Naive B cell (primary cell): ENCODE data around the gene FLT3LG. TPM values are rescaled to one million over a fixed set of nuclear protein-coding genes. Genes with fewer than 3 reads are reported as not detected.

Experiments used
- ATAC-seq, 2 donors: fragments of 150-1000 bp; cut with Tn5 transposase; 2 replicates each; pipeline ENCODE4 v1.10.0; 2021; ENCODE audit warnings: low read depth in 2 of 2, mild to moderate bottlenecking in 2 of 2, moderate library complexity in 2 of 2
- DNase-seq: peaks from one replicate; pipeline ENCODE4 v3.0.0; 2022
- H3K27ac Mint-ChIP-seq, 6 donors: one replicate each; pipeline ENCODE4 v1.8.0; 2020 to 2022; ENCODE audit warnings: mild to moderate bottlenecking in 6 of 6, mixed read lengths in 6 of 6, moderate library complexity in 5 of 6, inconsistent platforms in 2 of 6
- H3K27me3 Mint-ChIP-seq, 3 donors: one replicate each; pipeline ENCODE4 v1.8.0; 2021 to 2022; ENCODE audit warnings: mixed read lengths in 3 of 3, mild to moderate bottlenecking in 1 of 3
- H3K36me3 Mint-ChIP-seq, 2 donors: one replicate each; pipeline ENCODE4 v1.8.0; 2020 to 2022; ENCODE audit warnings: mixed read lengths in 2 of 2, inconsistent platforms in 1 of 2, mild to moderate bottlenecking in 1 of 2
- H3K4me1 Mint-ChIP-seq, 3 donors: one replicate each; pipeline ENCODE4 v1.8.0; 2020 to 2022; ENCODE audit warnings: mixed read lengths in 3 of 3, inconsistent platforms in 1 of 3, mild to moderate bottlenecking in 1 of 3, moderate library complexity in 1 of 3
- H3K4me3 Mint-ChIP-seq, 8 donors: one replicate each; pipeline ENCODE4 v1.8.0; 2020 to 2022; ENCODE audit warnings: mild to moderate bottlenecking in 8 of 8, mixed read lengths in 8 of 8, moderate library complexity in 8 of 8, inconsistent platforms in 2 of 8
- H3K9me3 Mint-ChIP-seq, 7 donors: one replicate each; pipeline ENCODE4 v1.8.0; 2020 to 2022; ENCODE audit warnings: mixed read lengths in 7 of 7, mild to moderate bottlenecking in 5 of 7, inconsistent platforms in 2 of 7, moderate library complexity in 1 of 7
- polyA plus RNA-seq, 6 donors: library from polyadenylated mRNA; unstranded; fragments of 300-500 nt; fragmentation: Illumina TruSeq; gene quantifications; one replicate each; pipeline ENCODE4 v1.2.3, GENCODE V29; 2021; ENCODE audit warnings: low read depth in 6 of 6

The FLT3LG gene
- polyA plus RNA-seq, 6 donors from 2014 or later = 9.5 to 15.0 (median 11.4) TPM

DNA sequence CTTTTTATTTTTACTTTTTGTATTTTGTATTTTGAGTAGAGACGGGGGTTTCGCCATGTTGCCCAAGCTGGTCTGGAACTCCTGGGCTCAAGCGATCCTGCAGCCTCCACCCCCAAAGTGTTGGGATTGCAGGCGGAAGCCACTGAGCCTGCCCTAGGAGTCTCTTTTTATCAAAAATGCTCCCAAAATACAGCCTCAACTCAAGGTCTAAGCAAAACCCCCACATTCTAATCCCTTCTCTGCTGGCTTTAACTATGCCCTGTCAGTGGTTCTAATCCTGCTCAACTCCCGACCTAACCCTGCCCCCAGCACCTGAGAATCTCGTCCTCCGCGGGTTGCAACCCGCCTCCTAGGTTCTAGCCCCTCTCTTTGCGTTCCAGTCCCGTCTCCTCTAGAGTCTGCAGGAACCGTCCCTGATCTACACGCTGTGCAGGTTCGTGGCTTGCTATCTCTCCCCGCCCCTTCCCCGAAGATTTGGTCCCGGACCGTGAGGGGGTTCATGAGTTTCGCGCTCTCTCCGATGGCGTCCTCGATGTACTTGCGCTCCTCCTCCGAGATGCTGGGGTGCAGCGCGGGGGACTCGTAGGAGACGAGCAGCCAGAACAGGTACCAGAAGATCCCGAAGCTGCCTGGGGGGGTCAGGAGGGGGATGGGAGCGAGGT, 40.6 kb upstream of the FLT3LG start:
- peaks cover 70 to 96% (median 96%) of the 10 kb centered on the region in 3 donors for H3K27me3 Mint-ChIP-seq
- peak overlapping the region in 2 of 6 donors; percentile 8 to 78 for H3K27ac Mint-ChIP-seq
- H3K36me3 Mint-ChIP-seq = peaks cover 0 to 32% of the 10 kb centered on the region in 2 donors
- H3K4me1 Mint-ChIP-seq = peaks cover 47 to 58% (median 54%) of the 10 kb centered on the region in 3 donors
- peak overlapping the region in 6 of 8 donors; percentile 43 to 78 (median 57) for H3K4me3 Mint-ChIP-seq
- peaks cover 0 to 12% (median 0%) of the 10 kb centered on the region in 7 donors for H3K9me3 Mint-ChIP-seq
- DNase-seq (no peak), ATAC-seq (no peak)

DNA sequence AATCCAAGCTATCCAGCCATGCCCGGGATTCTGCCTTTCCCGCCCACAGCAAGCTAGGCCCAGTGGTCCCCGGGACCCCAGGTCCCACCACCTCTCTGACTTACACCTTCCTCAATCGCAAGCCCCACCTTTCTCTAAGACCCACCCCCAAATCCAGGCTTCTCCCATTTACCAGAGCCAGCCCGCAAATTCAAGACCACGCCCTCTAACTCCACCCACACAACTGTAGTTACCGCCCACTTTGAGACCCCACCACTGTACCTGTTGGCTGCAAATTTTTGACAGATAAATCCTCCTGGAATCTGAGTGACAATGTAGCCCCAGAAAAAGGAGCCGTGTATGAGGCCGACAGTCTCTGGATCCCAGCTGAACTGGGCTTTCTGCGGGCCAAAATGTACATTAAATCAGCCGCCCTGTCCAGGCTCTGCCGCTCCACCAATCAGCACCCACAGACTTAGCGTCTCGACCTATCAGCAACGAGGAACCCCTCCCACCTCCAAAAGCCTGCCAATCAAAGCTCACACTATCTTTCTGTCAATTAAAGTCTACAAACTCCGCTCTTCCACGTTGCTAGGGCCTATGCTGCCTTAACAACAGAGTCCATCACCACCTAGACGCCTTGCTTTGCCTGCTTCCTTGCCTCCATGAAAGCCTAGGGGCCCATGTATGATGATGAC, 39.0 kb upstream of the FLT3LG start:
- Mint-ChIP-seq H3K27me3 (peaks cover 74 to 96% (median 96%) of the 10 kb centered on the region in 3 donors), H3K27ac (peak overlapping the region in 3 of 6 donors; percentile 33 to 44 (median 40)), H3K4me3 (peak overlapping the region in 2 of 8 donors; percentile 14 to 83), H3K36me3 (peaks cover 0 to 32% of the 10 kb centered on the region in 2 donors), H3K9me3 (peaks cover 0 to 12% (median 0%) of the 10 kb centered on the region in 7 donors), H3K4me1 (peaks cover 43 to 47% (median 47%) of the 10 kb centered on the region in 3 donors)
- ATAC-seq (no peak), DNase-seq (no peak)

DNA sequence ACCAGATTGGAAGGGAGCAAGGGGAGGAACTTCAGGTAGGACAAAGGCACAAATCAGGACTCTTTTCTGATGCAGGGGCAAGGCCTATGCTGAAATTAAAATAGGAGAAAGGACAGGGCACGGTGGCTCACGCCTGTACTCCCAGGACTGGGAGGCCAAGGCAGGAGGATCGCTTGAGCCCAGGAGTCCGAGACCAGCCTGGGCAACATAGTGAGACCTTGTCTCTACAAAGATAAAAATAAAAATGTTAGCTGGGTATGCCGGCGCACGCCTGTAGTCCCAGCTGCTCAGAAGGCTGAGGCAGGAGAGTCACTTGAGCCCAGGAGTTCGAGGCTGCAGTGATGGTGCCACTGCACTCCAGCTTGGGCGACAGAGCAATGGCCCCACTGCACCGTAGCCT, 38.3 kb upstream of the FLT3LG start:
- peaks cover 75 to 96% (median 96%) of the 10 kb centered on the region in 3 donors for H3K27me3 Mint-ChIP-seq
- H3K27ac Mint-ChIP-seq = peak overlapping the region in 1 of 6 donors; percentile 44
- DNase-seq (no peak), ATAC-seq (no peak)
- peak overlapping the region in 4 of 8 donors; percentile 14 to 39 (median 33) for H3K4me3 Mint-ChIP-seq
- H3K4me1 Mint-ChIP-seq = peaks cover 39 to 52% (median 44%) of the 10 kb centered on the region in 3 donors
- peaks cover 0 to 10% (median under 1%) of the 10 kb centered on the region in 7 donors for H3K9me3 Mint-ChIP-seq
- H3K36me3 Mint-ChIP-seq = peaks cover under 1 to 32% of the 10 kb centered on the region in 2 donors

DNA sequence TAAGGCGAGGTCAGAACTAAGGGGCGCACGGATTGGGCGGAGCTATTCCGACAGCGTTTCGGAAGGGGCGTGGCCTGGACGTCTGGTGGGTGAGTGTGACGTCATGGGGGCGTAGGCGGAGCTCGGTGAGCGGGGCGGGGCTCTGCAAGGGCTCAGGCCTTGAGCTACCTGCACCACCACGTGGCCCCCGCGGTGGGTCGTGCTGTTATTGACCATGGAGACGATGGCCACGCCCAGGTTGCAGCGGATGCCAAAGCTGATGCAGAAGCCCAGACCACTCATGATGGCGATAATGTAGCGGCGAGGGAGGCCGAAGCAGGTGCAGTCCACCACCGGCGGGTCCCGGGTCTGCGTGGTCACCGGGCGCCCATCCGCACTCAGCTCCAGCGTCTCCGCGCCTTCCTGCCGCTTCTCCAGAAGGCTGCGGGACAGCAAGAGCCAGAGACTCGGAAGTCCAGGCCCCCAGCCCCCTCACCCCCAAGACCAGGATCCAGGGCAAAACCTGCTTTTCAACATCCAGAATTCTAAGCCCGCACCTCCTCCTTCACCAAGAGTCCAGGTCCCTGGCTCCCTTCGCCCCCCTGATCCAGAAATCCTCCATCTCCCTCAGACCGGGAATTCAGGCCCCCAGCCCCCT, 37.5 kb upstream of the FLT3LG start:
- H3K4me3 Mint-ChIP-seq = peak overlapping the region in 4 of 8 donors; percentile 32 to 73 (median 36)
- H3K9me3 Mint-ChIP-seq = peaks cover 0 to 10% (median 0%) of the 10 kb centered on the region in 7 donors
- H3K4me1 Mint-ChIP-seq = peaks cover 42 to 56% (median 45%) of the 10 kb centered on the region in 3 donors
- H3K36me3 Mint-ChIP-seq = peaks cover 3 to 35% of the 10 kb centered on the region in 2 donors
- peaks cover 77 to 96% (median 95%) of the 10 kb centered on the region in 3 donors for H3K27me3 Mint-ChIP-seq
- DNase-seq = peak; percentile 40
- H3K27ac Mint-ChIP-seq = no peak overlapping the region
- peak; percentile 51 to 52 for ATAC-seq

DNA sequence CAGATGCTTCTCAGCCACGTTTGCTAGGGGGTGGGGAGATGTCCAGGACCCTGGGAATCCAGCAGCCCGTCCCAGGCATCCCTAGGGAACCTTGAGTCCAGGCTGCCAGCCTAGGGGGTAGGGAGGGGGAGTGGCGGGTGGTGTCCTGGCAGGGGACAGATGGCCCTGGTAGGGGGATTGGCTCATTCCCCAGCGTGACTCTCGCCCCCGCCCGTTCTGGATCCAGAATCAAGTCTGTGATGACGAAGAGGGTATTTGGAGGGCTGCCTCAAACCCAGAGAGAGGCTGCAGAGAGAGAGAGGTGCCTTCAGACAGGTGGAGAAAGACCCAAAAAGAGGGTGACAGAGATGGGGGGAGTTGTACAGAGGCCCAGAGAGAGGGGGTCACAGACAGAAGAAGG, 36.8 kb upstream of the FLT3LG start:
- ATAC-seq (no peak), DNase-seq (no peak)
- H3K36me3 Mint-ChIP-seq = peaks cover 3 to 38% of the 10 kb centered on the region in 2 donors
- H3K9me3 Mint-ChIP-seq = peaks cover 0 to 10% (median 2%) of the 10 kb centered on the region in 7 donors
- H3K4me1 Mint-ChIP-seq = peaks cover 45 to 59% (median 49%) of the 10 kb centered on the region in 3 donors
- H3K4me3 Mint-ChIP-seq = peak overlapping the region in 4 of 8 donors; percentile 15 to 38 (median 30)
- peaks cover 80 to 96% (median 96%) of the 10 kb centered on the region in 3 donors for H3K27me3 Mint-ChIP-seq
- H3K27ac Mint-ChIP-seq = no peak overlapping the region

DNA sequence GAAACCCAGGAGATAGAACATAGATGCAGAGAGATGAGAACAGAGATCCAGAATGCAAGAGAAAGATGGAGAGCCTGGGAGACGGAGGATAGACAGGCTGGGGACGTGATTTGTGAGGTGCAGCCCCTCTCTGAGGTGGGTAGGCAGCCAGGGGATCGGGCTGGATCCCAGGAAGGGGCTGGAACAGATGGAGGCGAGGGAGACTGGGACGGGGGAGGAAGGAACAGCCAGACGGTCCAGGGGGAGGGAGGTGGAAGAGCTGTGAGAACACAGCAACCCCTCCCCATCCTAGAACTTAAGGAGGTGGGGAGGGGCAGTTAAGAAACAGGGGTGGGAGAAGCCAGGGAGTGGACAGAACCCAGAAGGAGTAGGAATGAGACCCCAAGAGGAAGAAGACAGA, 35.8 kb upstream of the FLT3LG start:
- Mint-ChIP-seq H3K4me1 (peaks cover 45 to 57% (median 50%) of the 10 kb centered on the region in 3 donors), H3K9me3 (peaks cover 0 to 10% (median 2%) of the 10 kb centered on the region in 7 donors), H3K27me3 (peaks cover 79 to 93% (median 92%) of the 10 kb centered on the region in 3 donors), H3K27ac (no peak overlapping the region), H3K4me3 (peak overlapping the region in 1 of 8 donors; percentile 74), H3K36me3 (peaks cover 3 to 38% of the 10 kb centered on the region in 2 donors)
- no peak for ATAC-seq
- DNase-seq = no peak

DNA sequence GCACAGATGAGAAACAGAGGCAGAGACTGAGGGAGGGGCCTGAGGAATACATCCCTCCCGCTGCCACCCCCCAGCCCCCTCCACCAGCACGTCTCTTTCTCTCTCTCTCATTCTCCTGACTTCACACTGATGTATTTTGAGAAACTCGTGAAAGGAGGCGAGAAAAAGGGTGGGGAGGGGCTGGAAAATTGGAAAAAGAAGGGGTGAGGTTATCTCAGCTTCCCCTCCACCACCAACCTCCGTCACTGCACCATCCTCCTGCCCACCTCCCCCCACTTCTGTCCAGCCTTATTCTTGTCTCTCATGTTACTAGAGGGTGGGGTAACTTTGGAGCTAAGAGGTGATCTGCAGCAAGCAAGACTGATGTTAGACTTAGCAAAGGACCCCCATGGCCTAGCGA, 34.2 kb upstream of the FLT3LG start:
- peaks cover 3 to 38% of the 10 kb centered on the region in 2 donors for H3K36me3 Mint-ChIP-seq
- H3K4me1 Mint-ChIP-seq = peaks cover 49 to 58% (median 58%) of the 10 kb centered on the region in 3 donors
- peaks cover 0 to 10% (median 2%) of the 10 kb centered on the region in 7 donors for H3K9me3 Mint-ChIP-seq
- no peak for DNase-seq
- H3K27me3 Mint-ChIP-seq = peaks cover 71 to 81% (median 78%) of the 10 kb centered on the region in 3 donors
- peak overlapping the region in 1 of 6 donors; percentile 72 for H3K27ac Mint-ChIP-seq
- ATAC-seq = no peak
- H3K4me3 Mint-ChIP-seq = peak overlapping the region in 1 of 8 donors; percentile 86

DNA sequence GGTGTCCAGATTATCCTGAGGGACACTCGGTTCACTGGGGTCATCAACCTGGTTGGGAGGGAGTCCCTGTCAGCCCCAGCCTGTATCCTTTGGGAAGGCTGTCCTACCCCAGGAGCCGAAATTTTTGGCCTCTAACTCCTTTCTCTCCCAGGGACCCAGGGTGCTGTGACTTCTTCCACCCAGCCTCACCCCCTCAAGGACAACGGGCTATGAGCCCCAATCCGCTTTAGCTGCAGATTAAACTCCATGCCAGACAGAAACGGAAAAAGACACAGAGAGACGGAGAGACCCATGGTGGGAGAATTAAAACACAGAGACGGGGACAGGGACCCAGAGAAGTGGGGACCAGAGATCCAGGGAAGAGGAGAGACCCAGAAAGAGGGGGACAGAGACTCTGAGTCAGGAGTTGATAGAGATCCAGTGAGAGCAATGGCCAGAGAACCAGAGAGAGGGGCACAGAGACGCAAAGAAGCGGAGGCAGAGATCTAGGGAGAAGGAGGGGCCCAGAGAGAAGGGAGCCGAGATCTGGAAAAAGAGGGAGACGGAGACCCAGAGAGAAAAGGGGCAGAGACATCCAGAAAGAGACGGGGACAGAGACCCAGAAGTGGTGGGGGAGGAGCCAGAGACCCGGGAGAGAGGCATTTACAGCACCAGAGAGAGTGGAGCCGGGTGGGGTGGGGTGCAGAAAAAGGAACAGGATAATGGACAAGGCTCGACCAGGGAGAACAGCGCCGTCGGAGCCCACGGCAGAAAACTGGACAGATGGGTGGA, 33.4 kb upstream of the FLT3LG start:
- peaks cover 3 to 33% of the 10 kb centered on the region in 2 donors for H3K36me3 Mint-ChIP-seq
- H3K27ac Mint-ChIP-seq = peak overlapping the region in 2 of 6 donors; percentile 3 to 26
- peaks cover 0 to 4% (median 2%) of the 10 kb centered on the region in 7 donors for H3K9me3 Mint-ChIP-seq
- H3K27me3 Mint-ChIP-seq = peaks cover 63 to 73% (median 70%) of the 10 kb centered on the region in 3 donors
- no peak for ATAC-seq
- no peak for DNase-seq
- peaks cover 53 to 58% (median 57%) of the 10 kb centered on the region in 3 donors for H3K4me1 Mint-ChIP-seq
- peak overlapping the region in 7 of 8 donors; percentile 17 to 86 (median 75) for H3K4me3 Mint-ChIP-seq

DNA sequence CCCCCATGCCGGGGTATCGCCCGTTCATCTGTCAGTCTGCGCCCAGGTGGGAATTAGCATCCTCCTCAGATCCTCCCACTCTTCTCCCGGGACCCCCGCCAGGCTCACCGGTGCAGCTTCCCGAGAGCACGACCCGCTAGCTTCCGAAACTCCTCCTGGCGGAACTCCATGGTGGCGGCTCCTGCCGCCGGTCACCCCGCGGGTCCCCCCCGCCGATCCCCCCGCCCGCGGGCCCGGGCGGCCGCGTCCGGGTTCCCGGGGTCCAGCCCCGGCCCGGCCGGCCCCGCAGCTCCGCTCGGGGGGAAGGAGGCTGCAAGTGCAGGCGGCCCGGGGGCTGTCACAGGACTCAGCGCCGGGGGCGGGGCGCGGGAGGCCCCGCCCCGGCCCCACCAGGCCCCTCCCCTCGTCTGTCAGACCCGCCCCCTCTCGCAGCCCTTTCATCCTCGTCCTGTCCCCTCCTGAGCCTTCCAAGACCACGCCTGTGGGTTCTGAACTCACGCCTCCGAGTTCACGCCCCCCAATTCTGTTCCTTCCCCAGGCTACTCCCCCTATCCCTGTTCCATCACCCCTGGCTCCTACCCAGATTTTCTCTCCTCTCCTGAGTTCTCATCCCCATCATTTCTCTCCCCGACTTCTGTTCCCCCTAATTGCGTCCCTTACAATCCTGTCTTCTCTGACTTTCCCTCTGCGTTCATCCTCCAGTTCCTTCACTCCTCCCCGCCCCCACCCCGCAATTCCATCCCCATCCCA, 32.6 kb upstream of the FLT3LG start, which contains the start of gene SLC17A7:
SLC17A7 (minus strand) TSS at position 318 of the 750 bp plus-strand sequence; CDS start at position 170, 148 bp downstream.
- Mint-ChIP-seq H3K36me3 (peaks cover 3 to 27% of the 10 kb centered on the region in 2 donors), H3K27me3 (peaks cover 55 to 65% (median 62%) of the 10 kb centered on the region in 3 donors), H3K4me1 (peaks cover 48 to 58% (median 51%) of the 10 kb centered on the region in 3 donors), H3K4me3 (peak within 1 kb of the TSS; percentile 79 to 94 (median 91)), H3K9me3 (peaks cover 0 to 4% (median 0%) of the 10 kb centered on the region in 7 donors), H3K27ac (peak within 1 kb of the TSS in 5 of 6 donors; percentile 3 to 88 (median 76))
- ATAC-seq (no peak), DNase-seq (no peak)

DNA sequence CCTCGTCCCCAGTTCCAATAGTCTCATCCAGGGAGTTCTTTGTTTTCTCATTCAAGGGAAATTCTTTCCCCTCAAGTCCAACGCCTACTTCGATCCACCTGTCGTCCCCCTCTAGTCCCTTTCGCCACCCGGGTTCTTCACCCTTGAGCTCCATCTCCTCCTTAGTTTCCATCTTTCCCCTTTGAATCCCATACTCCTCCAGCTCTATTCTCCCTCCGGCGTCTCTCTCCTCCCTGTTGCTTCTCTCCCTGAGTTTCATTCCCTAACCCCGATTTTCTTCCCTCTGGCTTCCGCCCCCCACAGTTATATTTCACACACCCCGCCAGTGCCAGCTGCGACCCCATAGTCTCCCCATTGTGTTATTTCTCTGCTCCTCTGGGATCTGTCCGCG, 32.1 kb upstream of the FLT3LG start:
- peaks cover 0 to 4% (median 0%) of the 10 kb centered on the region in 7 donors for H3K9me3 Mint-ChIP-seq
- peaks cover 44 to 61% (median 50%) of the 10 kb centered on the region in 3 donors for H3K4me1 Mint-ChIP-seq
- DNase-seq (no peak), ATAC-seq (no peak)
- H3K27ac Mint-ChIP-seq = peak overlapping the region in 2 of 6 donors; percentile 88
- H3K4me3 Mint-ChIP-seq = peak overlapping the region; percentile 79 to 94 (median 91)
- H3K27me3 Mint-ChIP-seq = peaks cover 50 to 60% (median 57%) of the 10 kb centered on the region in 3 donors
- peaks cover 3 to 25% of the 10 kb centered on the region in 2 donors for H3K36me3 Mint-ChIP-seq

DNA sequence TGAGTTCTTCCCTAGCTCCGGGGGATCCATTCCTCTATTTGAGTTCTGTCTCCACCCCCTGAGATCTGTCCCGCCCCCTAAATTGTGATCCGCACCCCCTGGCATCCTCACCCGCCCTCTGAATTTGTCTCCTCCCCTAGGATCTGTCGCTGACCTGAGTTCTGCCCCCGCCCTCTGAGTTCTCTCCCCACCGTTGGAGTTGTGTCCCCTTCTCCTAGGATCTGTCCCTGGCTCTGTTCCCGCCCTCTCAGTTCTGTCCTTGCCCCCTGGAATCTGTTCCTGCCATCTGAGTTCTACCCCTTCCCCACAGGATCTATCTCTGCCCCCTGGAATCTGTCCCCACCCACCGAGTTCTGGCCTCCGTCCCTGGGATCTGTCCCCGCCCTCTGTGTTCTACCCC, 31.7 kb upstream of the FLT3LG start:
- peaks cover 46 to 56% (median 53%) of the 10 kb centered on the region in 3 donors for H3K27me3 Mint-ChIP-seq

More for the DNA sequence above, 31.7 kb upstream of the FLT3LG start:
- ATAC-seq (no peak), DNase-seq (no peak)
- Mint-ChIP-seq H3K36me3 (peaks cover 3 to 21% of the 10 kb centered on the region in 2 donors), H3K4me3 (peak overlapping the region; percentile 79 to 94 (median 91)), H3K9me3 (peaks cover 0 to 4% (median 0%) of the 10 kb centered on the region in 7 donors), H3K4me1 (peaks cover 41 to 60% (median 50%) of the 10 kb centered on the region in 3 donors), H3K27ac (peak overlapping the region in 4 of 6 donors; percentile 9 to 90 (median 82))
